ENCODE measurements around the gene FBXO28. TPM values are rescaled to one million over a fixed set of nuclear protein-coding genes. Genes with fewer than 3 reads are reported as not detected.

Gene FBXO28
- total RNA-seq, 2 donors from 2014 or later: 33.2 to 40.1 TPM

DNA sequence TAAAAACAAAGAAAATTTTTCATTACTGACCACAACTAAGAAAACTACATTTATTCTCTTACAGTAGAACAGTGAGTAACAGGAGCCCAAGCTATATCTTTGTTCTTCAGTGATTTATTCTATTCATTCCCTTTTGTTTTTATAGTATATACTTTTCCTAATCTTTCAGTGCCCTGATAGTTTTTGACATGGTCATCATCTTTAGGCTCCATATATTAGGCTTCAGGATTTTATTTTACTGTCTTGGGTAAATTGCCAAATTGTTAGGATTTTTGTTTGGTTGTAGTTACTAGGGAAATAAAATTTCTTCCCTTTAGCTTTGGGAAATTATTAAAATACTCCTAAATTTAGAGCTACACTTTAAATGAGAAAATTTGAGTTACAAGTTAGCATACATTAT, 10.3 kb downstream of the FBXO28 start:
- TF ChIP-seq, protein P1, sequence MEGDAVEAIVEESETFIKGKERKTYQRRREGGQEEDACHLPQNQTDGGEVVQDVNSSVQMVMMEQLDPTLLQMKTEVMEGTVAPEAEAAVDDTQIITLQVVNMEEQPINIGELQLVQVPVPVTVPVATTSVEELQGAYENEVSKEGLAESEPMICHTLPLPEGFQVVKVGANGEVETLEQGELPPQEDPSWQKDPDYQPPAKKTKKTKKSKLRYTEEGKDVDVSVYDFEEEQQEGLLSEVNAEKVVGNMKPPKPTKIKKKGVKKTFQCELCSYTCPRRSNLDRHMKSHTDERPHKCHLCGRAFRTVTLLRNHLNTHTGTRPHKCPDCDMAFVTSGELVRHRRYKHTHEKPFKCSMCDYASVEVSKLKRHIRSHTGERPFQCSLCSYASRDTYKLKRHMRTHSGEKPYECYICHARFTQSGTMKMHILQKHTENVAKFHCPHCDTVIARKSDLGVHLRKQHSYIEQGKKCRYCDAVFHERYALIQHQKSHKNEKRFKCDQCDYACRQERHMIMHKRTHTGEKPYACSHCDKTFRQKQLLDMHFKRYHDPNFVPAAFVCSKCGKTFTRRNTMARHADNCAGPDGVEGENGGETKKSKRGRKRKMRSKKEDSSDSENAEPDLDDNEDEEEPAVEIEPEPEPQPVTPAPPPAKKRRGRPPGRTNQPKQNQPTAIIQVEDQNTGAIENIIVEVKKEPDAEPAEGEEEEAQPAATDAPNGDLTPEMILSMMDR (conservative IDR thresholded peaks at IDR 0.05): no peak
- Histone ChIP-seq H3K9ac (ENCODE audit: extremely low read depth, low read length, poor library complexity, severe bottlenecking) (no peak overlapping the region), H3K27me3 (ENCODE audit: control insufficient read depth, insufficient read depth, low read length, poor library complexity, severe bottlenecking) (no peaks in the 10 kb centered on the region), H3K9me3 (ENCODE audit: control insufficient read depth, low read length) (no peaks in the 10 kb centered on the region), H3K36me3 (ENCODE audit: control insufficient read depth, insufficient read depth, low read length) (peaks cover 28% of the 10 kb centered on the region), H3K4me1 (ENCODE audit: control insufficient read depth, insufficient read depth, low read length) (no peaks in the 10 kb centered on the region), H3K4me3 (ENCODE audit: low read length) (no peak overlapping the region), H3K27ac (ENCODE audit: low read depth, low read length) (no peak overlapping the region)
- Mint-ChIP-seq H3K27ac (no peak overlapping the region), H3K4me3 (no peak overlapping the region), H3K9me3 (no peaks in the 10 kb centered on the region), H3K4me1 (no peaks in the 10 kb centered on the region), H3K27me3 (ENCODE audit: insufficient read depth) (no peaks in the 10 kb centered on the region), H3K36me3 (ENCODE audit: low read depth) (peaks cover 30% of the 10 kb centered on the region)
- no peak for DNase-seq

DNA sequence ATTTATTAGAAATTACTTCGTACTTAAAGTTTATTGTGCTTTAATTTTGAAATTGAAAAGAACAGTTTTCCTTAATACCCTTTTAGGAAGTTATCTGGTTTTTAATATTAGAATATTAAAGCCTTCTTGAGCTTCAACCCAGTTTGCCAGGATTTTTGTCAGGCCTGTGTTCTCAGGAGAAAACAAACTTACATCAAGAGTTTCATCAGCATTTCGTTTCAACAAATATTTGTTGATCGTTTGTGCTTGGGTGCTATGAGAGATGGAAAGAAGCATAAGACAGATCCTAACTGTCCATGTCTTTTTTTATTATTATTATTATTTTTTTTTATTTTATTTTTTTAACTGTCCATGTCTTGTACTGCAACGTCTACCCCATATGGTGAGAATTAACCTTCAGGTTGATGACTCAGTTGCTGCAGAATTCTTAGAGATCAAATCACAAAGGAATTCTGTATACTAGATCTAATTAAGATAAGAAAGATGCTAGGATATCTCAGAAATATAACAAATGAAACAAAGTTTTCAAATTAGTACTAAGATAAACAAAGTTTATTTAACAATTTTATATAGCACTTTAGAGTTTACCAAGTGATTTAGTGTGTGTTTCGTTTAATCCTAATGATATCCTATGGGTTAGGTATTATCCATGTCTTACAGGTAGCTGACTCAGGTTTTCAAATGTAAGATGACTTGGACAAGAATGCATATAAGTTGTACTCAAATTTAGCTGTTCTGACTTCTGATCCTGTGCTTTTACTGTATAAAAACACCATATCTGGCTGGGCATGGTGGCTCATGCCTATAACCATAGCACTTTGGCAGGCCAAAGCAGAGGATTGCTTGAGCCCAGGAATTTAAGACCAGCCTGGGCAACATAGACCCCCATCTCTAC, 14.3 kb downstream of the FBXO28 start:
- Histone ChIP-seq H3K4me3 (ENCODE audit: low read length) (no peak overlapping the region), H3K9me3 (ENCODE audit: control insufficient read depth, low read length) (peaks cover 11% of the 10 kb centered on the region), H3K27me3 (ENCODE audit: control insufficient read depth, insufficient read depth, low read length, poor library complexity, severe bottlenecking) (no peaks in the 10 kb centered on the region), H3K36me3 (ENCODE audit: control insufficient read depth, insufficient read depth, low read length) (peaks cover 46% of the 10 kb centered on the region), H3K4me1 (ENCODE audit: control insufficient read depth, insufficient read depth, low read length) (no peaks in the 10 kb centered on the region), H3K9ac (ENCODE audit: extremely low read depth, low read length, poor library complexity, severe bottlenecking) (no peak overlapping the region), H3K27ac (ENCODE audit: low read depth, low read length) (no peak overlapping the region)
- no peaks in the 10 kb centered on the region for H3K4me1 Mint-ChIP-seq
- no peak overlapping the region for H3K4me3 Mint-ChIP-seq
- H3K27me3 Mint-ChIP-seq (ENCODE audit: insufficient read depth): no peaks in the 10 kb centered on the region
- 97 to 100% methylated on average over 1 to 3 of the region's 5 CpGs for WGBS, 2 experiments (ENCODE audit: insufficient coverage in 1 of 2, insufficient read length in 1 of 2)
- peaks cover 49% of the 10 kb centered on the region for H3K36me3 Mint-ChIP-seq (ENCODE audit: low read depth)
- DNase-seq: no peak
- no peak overlapping the region for H3K27ac Mint-ChIP-seq
- TF ChIP-seq, protein P1 (conservative IDR thresholded peaks at IDR 0.05): no peak
- peaks cover 5% of the 10 kb centered on the region for H3K9me3 Mint-ChIP-seq

DNA sequence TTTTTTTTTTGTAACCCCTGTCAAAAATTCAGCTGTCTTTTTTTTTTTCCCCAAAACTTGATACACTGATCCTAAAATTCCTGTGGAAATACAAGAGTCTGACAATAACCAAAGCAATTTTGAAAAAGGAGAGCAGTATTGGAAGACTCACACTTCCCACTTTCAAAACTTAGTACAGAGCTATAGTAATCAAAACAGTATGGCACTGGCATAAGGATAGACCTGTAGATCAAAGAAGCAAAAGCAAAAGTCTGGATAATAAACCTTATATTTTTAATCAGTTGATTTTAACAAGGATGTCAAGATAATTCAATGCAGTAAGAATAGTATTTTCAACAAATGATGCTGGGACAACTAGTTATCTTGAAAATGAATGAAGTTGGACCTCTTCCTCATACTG, 17.3 kb downstream of the FBXO28 start:
- no peak overlapping the region for H3K4me3 ChIP-seq (ENCODE audit: low read length)
- peaks cover 67% of the 10 kb centered on the region for H3K36me3 ChIP-seq (ENCODE audit: control insufficient read depth, insufficient read depth, low read length)
- H3K27me3 ChIP-seq (ENCODE audit: control insufficient read depth, insufficient read depth, low read length, poor library complexity, severe bottlenecking): no peaks in the 10 kb centered on the region
- Mint-ChIP-seq H3K27ac (no peak overlapping the region), H3K4me3 (no peak overlapping the region), H3K9me3 (peaks cover 5% of the 10 kb centered on the region), H3K27me3 (ENCODE audit: insufficient read depth) (no peaks in the 10 kb centered on the region), H3K36me3 (ENCODE audit: low read depth) (peaks cover 61% of the 10 kb centered on the region), H3K4me1 (no peaks in the 10 kb centered on the region)
- no peak overlapping the region for H3K9ac ChIP-seq (ENCODE audit: extremely low read depth, low read length, poor library complexity, severe bottlenecking)
- TF ChIP-seq, protein P1 (conservative IDR thresholded peaks at IDR 0.05): no peak
- no peak overlapping the region for H3K27ac ChIP-seq (ENCODE audit: low read depth, low read length)
- no peaks in the 10 kb centered on the region for H3K4me1 ChIP-seq (ENCODE audit: control insufficient read depth, insufficient read depth, low read length)
- DNase-seq: no peak
- H3K9me3 ChIP-seq (ENCODE audit: control insufficient read depth, low read length): peaks cover 11% of the 10 kb centered on the region
